ENCODE results near the gene COPE.

- TF ChIP-seq POLR2A (IDR thresholded peaks at IDR 0.05) (no peak), CTCF (IDR thresholded peaks at IDR 0.05) (no peak)
These were observed 14.1 kb downstream of the COPE start for GRCh38 chr19:18905058-18905456.

Data from transverse colon (tissue), 3 donors.